Brain microvascular endothelial cell (primary cell): ENCODE results near the gene IFT80.

Experiments used
- DNase-seq: peaks from one replicate; pipeline ENCODE4 v3.0.0-alpha.2; 2020
- H3K27ac ChIP-seq: fragments of 250-450 bp; sonication (Bioruptor Pico); 2 replicates; pipeline ENCODE4 v1.5.1; 2020; ENCODE audit warnings: mild to moderate bottlenecking, moderate library complexity
- H3K27me3 ChIP-seq: fragments of 250-450 bp; sonication (Bioruptor Pico); replicated peaks from 2 replicates; pipeline ENCODE4 v1.5.1; 2020; ENCODE audit warnings: mild to moderate bottlenecking
- H3K36me3 ChIP-seq: fragments of 250-450 bp; sonication (Bioruptor Pico); replicated peaks from 2 replicates; pipeline ENCODE4 v1.5.1; 2020; ENCODE audit warnings: mild to moderate bottlenecking
- H3K4me3 ChIP-seq: 2 replicates; pipeline ENCODE4 v1.5.1; 2011; ENCODE audit warnings: low read depth, mild to moderate bottlenecking, control low read depth, low read length, moderate library complexity
- in situ Hi-C: cut with HindIII; loops from 2 replicates; pipeline ENCODE4 v1.10.0; 2017; ENCODE audit warnings: low sequenced_read_pairs, low pct_ligation_motif_present
- TF ChIP-seq, protein P1 (sequence below): IDR thresholded peaks from 2 replicates; pipeline ENCODE4 v1.5.1; 2011; ENCODE audit warnings: low read depth, mild to moderate bottlenecking, moderate library complexity, low read length, control low read depth, inconsistent platforms; ENCODE audit errors: missing control alignments

Gene IFT80

DNA sequence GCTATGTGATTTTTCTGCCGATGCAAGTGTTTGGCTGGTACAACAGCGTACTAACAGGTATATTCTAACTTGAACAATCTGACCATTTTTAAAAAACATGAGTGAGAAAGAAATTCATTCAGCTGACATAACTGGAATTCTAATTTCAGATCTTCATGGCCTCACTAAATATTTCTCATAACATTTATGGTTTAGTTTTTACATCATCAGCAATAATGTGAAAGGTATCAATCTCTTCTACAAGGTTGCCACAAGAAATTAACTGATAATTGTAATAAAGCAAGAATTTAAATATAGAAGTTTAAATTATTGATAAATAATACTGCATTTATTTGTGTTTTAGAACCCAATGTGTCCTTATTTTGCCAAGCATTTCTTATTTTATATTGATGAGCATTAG lies 179.0 kb downstream of the IFT80 start:
- TF ChIP-seq, protein P1, sequence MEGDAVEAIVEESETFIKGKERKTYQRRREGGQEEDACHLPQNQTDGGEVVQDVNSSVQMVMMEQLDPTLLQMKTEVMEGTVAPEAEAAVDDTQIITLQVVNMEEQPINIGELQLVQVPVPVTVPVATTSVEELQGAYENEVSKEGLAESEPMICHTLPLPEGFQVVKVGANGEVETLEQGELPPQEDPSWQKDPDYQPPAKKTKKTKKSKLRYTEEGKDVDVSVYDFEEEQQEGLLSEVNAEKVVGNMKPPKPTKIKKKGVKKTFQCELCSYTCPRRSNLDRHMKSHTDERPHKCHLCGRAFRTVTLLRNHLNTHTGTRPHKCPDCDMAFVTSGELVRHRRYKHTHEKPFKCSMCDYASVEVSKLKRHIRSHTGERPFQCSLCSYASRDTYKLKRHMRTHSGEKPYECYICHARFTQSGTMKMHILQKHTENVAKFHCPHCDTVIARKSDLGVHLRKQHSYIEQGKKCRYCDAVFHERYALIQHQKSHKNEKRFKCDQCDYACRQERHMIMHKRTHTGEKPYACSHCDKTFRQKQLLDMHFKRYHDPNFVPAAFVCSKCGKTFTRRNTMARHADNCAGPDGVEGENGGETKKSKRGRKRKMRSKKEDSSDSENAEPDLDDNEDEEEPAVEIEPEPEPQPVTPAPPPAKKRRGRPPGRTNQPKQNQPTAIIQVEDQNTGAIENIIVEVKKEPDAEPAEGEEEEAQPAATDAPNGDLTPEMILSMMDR: no peak
- DNase-seq: no peak
- H3K4me3 ChIP-seq: no peak overlapping the region
- in situ Hi-C loops: no loop called here
- H3K27ac ChIP-seq: no peak overlapping the region
- peaks cover 14% of the 10 kb centered on the region for H3K27me3 ChIP-seq
- H3K36me3 ChIP-seq: no peaks in the 10 kb centered on the region

DNA sequence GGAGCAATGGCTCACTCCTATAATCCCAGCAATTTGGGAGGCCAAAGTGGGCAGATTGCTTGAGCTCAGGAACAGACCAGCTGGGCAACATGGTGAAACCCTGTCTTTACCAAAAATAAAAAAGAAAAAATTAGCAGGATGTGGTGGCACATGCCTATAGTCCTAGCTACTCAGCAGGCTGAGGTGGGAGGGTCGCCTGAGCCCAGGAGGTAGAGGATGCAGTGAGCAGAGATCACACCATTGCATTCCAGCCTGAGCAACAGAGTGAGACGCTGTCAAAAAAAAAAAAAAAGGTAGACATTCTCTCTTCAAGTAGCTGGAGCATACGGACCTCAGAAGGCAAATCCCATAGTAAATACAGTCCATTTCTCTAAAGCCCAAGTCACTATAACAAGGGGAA lies 180.9 kb downstream of the IFT80 start:
- H3K27ac ChIP-seq: no peak overlapping the region
- in situ Hi-C loops: no loop called here
- DNase-seq: no peak
- no peak overlapping the region for H3K4me3 ChIP-seq
- TF ChIP-seq, protein P1: no peak
- H3K27me3 ChIP-seq: peaks cover 3% of the 10 kb centered on the region
- H3K36me3 ChIP-seq: no peaks in the 10 kb centered on the region

DNA sequence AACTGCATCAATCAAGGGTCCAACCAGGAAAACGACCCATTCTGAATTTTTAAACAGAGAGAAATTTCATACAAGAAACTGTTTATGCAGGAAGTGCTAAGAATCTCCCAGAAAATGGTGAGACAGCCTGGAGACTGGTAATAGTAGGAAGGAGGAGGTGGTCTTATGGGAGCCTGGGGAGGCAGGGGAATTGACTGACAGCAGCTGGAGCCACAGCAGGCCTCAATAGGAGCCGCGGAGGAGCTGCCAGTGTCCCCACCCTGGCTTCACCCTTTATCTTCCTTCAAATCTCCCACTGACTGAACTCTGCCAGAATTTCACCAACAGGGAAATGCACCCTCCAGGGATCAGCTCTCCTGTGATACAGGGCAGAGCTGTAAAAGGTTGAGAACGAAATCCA lies 181.3 kb downstream of the IFT80 start:
- TF ChIP-seq, protein P1: no peak
- in situ Hi-C loops: no loop called here
- no peak for DNase-seq
- Histone ChIP-seq H3K36me3 (no peaks in the 10 kb centered on the region), H3K27ac (no peak overlapping the region), H3K27me3 (peaks cover 3% of the 10 kb centered on the region), H3K4me3 (no peak overlapping the region)

DNA sequence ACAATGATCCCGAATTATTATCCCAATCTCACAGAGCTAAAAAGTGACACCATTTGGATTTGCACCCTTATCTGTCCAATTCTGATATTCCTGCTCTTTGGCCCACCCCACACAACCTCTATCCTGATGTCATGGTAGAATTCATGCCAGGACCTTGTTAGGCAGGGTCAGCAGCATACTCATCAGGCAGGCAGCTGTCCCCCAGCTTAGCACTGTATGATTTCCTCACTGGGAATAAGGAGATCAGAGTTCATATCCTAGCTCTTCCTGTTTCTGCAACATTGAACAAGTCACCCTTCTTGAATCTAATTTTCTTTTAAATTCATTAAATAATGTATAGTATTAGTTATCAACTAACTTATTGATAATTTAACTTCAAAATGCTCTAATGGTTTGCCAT lies 185.8 kb downstream of the IFT80 start:
- Histone ChIP-seq H3K27ac (no peak overlapping the region), H3K27me3 (no peaks in the 10 kb centered on the region), H3K36me3 (no peaks in the 10 kb centered on the region), H3K4me3 (no peak overlapping the region)
- in situ Hi-C loops: no loop called here
- TF ChIP-seq, protein P1: no peak
- DNase-seq: no peak

DNA sequence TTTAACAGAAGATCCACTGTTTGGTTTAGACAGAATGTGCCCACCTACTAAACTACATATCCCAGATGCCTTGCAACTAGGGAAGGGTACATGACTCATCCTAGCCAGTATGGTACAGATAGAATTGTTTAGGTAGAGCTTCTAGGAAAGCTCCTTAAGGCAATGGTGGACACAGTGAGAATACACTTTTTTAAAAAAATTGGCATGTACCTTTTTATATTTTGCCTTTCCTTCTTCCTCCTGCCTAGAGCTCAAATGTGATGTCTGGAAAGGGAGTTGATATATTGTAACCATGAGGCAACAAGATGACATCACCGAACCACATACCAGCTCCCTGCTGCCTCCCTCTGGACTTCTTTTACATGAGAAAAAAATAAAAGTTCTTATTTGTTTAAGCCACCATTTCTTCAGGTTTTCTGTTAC lies 188.2 kb downstream of the IFT80 start:
- H3K27ac ChIP-seq: no peak overlapping the region
- DNase-seq: peak; percentile 68

DNA sequence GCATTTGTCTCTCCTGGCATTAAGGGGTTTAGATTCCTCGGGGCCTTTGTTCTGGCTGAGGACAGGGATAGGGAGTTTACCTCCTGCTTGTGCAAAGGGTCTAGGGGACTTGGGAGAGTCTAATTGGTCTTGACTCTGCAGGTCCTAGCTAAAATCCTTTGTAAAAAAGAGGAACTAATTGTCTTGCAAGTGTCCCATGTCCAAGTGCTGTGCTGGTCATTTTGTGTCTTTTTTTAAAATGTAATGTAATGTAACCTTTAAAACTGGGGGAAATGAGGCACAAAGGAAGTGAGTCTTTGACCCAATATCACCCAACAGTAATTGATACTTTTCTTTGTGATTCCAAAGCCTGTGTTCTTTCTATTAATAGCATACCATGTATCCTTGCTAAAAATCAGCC lies 188.7 kb downstream of the IFT80 start:
- in situ Hi-C loops: no loop called here
- Histone ChIP-seq H3K36me3 (no peaks in the 10 kb centered on the region), H3K27me3 (no peaks in the 10 kb centered on the region), H3K27ac (no peak overlapping the region), H3K4me3 (no peak overlapping the region)
- TF ChIP-seq, protein P1: no peak
- DNase-seq: no peak

More for the DNA sequence above, 188.2 kb downstream of the IFT80 start:
- Histone ChIP-seq H3K36me3 (no peaks in the 10 kb centered on the region), H3K4me3 (no peak overlapping the region), H3K27me3 (no peaks in the 10 kb centered on the region)
- in situ Hi-C loops: no loop called here
- TF ChIP-seq, protein P1: peak; percentile 60
